Measurements from ENCODE around the gene ATP13A1.
"Not testable (repeated sequence)": the region's sequence is repeated elsewhere in the genome, so short reads cannot be mapped to it uniquely, and the experiment has no call there.

The ATP13A1 gene

DNA sequence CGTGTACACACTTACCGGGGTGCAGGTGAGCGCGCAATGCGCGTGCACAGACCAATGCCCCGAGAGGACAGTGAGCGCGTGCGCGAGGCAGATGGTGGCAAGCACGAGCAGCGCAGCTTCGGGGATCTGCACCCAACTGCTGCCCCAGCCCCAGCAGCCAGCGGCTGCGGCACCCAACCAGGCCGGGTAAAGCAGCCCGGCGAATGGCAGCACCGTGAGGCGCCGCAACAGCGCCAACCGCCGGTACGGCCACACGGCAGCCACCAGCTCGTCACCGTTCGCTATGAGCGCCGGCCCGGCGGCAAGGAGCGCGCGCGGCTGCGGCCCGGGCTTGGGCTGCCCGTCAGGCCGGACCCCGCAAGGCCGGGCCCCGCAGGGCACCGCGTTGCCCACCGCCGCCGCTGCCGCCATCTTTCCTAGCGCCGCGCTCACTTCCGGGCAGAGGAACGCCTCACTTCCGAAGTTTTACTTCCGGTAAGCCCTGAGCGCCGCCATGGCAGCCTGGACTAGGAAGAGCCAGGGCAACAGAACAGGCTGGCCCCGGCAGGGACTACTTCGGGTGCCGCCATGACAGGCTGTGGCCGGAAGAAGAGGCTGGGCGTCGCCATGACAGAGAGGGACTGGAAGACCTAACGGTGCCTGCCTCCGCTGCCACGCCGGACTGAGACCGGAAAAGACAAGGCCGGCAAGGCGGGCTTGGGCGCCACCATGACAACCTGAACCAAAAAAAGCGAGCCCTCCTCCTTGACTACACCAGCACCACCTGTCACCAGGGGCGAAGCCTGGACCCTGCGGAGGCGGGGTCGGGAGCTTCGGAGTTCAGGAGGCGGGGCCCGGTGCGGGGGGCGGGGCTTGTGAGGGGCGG, at the start of gene ATP13A1:
Gene ATP13A1, minus strand, starts transcription at position 421 of the 865 bp plus-strand sequence. Its CDS starts 10 bp downstream, at position 411.
- peak; percentile 85 for DNase-seq (ENCODE audit: low read depth)

DNA sequence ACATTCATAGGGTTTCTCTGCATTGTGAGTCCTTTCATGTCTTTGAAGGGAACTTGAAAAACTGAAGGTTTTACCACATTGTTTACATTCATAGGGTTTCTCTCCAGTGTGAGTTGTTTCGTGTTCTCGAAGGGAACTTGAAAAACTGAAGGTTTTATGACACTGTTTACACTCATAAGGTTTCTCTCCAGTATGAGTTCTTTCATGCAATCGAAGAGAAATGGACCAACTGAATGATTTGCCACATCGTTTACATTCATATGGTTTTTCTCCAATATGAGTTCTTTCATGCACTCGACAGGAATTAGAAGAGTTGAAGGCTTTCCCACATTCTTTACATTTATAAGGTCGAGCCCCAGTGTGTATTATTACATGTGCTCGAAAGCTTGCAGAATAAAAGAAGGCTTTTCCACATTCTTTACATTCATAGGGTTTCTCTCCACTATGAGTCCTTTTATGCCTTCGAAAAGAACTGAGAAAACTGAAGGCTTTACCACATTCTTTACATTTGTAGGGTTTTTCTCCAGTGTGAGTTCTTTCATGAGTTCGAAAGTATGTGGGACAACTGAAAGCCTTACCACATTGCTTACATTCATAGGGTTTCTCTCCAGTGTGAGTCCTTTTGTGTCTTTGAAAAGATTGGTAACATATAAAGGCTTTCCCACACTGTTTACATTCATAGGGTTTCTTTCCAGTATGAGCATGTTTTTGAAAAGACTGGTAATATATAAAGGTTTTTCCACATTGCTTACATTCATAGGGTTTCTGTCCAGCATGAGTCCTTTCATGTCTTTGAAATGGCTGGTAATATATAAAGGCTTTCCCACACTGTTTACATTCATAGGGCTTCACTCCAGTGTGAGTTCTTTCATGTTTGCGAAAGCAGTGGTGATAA, 48.7 kb upstream of the ATP13A1 start:
- DNase-seq (ENCODE audit: low read depth), result no peak

DNA sequence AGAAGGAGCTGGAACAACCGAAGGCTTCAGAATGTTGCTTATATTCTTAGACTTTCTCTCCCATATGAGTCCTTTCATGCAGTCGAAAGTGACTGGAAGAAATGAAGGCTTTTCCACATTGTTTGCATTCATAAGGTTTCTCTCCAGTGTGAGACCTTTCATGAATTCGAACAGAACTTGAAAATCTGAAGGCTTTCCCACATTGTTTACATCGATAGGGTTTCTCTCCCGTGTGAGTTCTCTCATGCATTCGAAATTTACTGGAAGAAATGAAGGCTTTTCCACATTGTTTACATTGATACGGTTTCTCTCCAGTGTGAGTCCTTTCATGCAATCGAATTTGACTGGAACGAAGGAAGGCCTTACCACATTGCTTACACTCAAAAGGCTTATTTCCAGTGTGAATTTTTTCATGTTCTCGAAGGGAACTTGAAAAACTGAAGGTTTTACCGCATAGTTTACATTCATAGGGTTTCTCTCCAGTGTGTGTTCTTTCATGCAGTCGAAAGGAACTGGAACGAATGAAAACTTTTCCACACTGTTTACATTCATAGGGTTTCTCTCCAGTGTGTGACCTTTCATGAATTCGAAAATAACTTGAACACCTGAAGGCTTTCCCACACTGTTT, 47.9 kb upstream of the ATP13A1 start:
- no peak for DNase-seq (ENCODE audit: low read depth)

DNA sequence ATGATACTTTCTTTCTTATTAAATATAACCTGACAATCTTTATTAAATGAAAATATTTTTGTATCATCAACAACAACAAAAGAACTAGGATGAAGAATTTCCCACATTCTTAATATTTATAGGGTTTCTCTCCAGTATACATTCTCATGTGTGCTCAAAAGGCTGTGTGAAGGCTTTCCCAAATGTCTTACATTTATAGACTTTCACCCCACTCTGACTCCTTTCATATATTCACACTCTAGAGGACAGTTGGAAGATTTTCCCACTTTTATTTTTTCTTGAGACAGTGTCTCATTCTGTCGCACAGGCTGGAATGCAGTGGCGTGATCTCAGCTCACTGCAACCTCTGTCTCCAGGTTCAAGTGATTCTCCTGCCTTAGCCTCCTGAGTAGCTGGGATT, 47.0 kb upstream of the ATP13A1 start:
- DNase-seq (ENCODE audit: low read depth), result no peak

DNA sequence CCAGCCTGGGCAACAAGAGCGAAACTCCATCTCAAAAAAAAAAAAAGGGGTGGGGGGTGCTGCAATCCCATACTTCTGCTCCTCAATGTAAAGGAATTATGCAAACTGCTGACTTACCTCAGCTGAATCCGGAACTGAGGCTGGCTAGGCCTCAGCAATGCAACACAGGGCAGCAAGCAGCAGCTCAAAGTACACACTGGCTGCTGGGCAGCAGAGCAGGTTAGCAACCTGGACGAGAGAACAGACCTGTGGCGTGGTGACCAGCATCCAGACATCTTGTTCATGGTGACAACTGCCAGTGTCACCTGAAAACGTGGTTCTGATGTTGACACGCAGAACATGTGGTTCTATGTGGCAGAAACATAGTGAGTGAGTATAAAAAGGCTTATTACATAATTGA, 41.4 kb upstream of the ATP13A1 start:
- no peak for DNase-seq (ENCODE audit: low read depth)

- DNase-seq (ENCODE audit: low read depth), result not testable (repeated sequence)
Observed at GRCh38 chr19:19700493-19700892, 37.0 kb upstream of the ATP13A1 start.

DNA sequence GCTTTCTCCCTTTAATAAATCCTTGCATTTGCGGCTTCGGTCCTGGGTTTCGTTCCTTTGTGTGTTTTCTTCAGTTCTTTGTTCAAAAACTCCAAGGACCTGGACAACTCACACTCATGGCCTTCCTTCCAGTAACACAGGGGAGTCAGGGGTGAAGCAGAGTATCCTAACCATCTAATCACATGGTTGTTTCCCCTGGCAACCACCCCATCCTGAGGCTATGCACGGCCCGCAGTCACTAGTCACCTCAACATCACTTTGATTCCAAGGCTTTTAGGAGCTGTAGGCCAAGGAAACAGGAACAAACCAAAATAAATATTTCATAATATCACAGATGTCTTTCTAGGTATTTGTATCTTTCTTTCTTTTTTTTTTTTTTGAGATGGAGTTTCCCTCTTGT, 34.1 kb upstream of the ATP13A1 start:
- DNase-seq (ENCODE audit: low read depth), result no peak

GRCh38 chr19:19696386-19696785, 32.9 kb upstream of the ATP13A1 start:
- no peak for DNase-seq (ENCODE audit: low read depth)

DNA sequence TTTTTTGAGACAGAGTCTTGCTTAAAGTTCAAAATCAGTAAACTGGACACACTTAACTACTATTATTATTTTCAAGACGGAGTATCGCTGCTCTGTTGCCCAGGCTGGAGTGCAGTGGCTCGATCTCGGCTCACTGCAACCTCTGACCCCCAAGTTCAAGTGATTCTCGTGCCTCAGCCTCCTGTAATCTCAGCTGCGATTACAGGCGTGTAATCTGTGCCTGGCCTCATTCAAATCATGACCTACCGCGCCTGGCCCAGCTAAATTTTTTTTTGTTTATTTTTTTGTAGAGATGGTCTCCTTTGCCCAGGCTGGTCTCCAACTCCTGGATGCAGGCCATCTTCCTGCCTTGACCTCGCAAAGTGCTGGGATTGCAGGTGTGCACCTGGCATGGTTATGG, 28.2 kb upstream of the ATP13A1 start:
- no peak for DNase-seq (ENCODE audit: low read depth)

DNA sequence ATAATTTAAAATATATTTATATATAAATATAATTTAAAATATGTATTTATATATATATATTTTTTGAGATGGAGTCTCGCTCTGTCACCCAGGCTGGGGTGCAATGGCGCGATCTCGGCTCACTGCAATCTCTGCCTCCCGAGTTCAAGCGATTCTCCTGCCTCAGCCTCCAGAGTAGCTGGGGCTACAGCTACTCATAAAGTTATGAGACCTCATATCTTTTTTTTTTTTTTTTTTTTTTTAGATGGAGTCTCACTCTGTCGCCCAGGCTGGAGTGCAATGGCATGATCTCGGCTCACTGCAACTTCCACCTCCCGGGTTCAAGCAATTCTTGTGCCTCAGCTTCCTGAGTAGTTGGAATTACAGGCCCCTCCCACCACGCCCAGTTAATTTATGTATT, 25.5 kb upstream of the ATP13A1 start:
- DNase-seq (ENCODE audit: low read depth), result not testable (repeated sequence)

- no peak for DNase-seq (ENCODE audit: low read depth)
Observed at GRCh38 chr19:19687090-19687489, 23.6 kb upstream of the ATP13A1 start.

DNA sequence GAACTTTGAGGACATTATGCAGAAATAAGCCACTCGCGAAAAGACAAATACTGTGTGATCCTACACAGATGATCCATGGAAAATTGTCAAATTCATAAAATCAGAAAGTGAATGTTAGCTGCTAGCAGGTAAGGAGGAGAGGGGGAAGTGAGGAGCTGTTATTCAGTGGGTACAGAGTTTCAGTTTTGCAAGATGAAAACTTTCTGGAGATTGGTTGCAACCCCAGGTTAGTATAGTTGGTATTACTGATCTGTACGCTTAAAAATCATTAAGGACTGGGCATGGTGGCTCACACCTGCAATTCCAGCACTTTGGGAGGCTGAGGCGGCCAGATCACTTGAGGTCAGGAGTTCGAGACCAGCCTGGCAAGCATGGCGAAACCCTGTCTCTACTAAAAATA, 23.1 kb upstream of the ATP13A1 start:
- DNase-seq (ENCODE audit: low read depth), result no peak

- not testable (repeated sequence) for DNase-seq (ENCODE audit: low read depth)
Observed at GRCh38 chr19:19686119-19686518, 22.6 kb upstream of the ATP13A1 start.

- DNase-seq (ENCODE audit: low read depth), result no peak
Observed at GRCh38 chr19:19679176-19680073, 15.9 kb upstream of the ATP13A1 start.

GRCh38 chr19:19677579-19677978, 14.1 kb upstream of the ATP13A1 start:
- DNase-seq (ENCODE audit: low read depth), result no peak

- DNase-seq (ENCODE audit: low read depth), result no peak
Observed at GRCh38 chr19:19674315-19674714, 10.8 kb upstream of the ATP13A1 start.

GRCh38 chr19:19672816-19673215, 9.3 kb upstream of the ATP13A1 start:
- no peak for DNase-seq (ENCODE audit: low read depth)

DNA sequence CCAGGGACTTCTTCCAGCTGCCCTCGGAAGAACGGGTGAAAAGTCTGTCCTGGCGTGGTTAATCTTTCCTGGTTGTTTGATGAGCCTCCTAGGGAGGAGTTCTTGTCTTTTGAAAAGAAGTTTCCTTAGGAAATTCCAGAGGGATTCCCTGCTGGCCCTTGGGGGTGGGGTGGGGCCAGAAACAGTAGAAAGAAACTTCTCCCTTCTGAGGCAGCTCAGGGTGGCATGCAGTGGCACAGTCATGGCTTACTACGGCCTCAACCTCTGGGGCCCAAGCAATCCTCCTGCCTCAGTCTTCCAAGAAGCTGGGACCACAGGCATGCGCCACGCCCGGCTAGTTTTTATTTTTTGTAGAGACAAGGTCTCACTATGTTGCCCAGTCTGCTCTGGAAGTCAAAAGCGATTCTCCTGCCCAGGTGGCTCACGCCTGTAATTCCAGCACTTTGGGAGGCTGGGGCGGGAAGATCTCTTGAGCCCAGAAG, 6.6 kb upstream of the ATP13A1 start:
- DNase-seq (ENCODE audit: low read depth), result no peak

DNA sequence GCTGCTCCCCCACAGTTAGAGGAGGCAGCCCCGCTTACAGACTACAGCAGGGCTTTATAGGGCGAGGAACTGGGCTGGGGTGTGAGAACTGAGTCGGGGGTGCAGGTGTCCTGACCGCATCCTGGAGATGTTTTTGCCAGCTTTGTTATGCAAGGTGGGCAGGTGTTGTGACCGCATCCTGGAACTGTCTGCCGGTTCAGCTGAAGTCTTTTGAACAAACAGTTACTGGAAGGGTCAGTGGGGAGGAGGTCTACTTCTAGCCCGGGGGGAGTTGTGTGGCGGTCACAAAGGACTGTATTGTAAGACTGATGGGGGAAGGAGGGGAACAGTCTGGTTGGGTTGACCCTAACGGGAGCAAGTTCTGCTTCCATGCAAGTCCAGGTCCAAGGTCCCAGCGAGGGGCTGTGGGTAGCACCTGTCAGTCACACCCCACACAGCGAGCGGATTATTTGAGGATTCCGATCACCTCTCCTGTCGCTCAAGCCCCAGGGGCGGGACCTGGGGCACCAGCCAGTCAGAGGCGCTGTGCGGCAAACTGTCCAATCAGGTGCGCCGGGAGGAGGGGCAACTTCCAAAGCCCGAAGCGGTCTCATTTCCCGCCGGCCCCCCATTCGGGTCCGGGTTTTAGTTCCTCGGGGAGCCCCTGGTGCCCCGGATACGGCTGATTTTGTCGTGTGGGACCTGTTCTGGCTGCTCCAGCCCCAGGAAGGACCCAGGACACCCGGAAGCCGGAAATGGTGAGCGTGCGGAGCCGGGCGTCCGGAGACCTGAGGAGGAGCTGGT, 4.9 kb upstream of the ATP13A1 start, which contains the start of gene ZNF101:
Gene ZNF101, plus strand, starts transcription at position 610 of the 783 bp plus-strand sequence. Its CDS starts 125 bp downstream, at position 735.
- peak; percentile 23 for DNase-seq (ENCODE audit: low read depth)

GRCh38 chr19:19665420-19665948, 2.0 kb upstream of the ATP13A1 start:
- DNase-seq (ENCODE audit: low read depth), result not testable (repeated sequence)

All from HS-27A (cell line).